ENCODE measurements around the gene NGFR. TPM values are rescaled to one million over a fixed set of nuclear protein-coding genes. Genes with fewer than 3 reads are reported as not detected.

NGFR gene
- total RNA-seq, 1 experiment from 2014 or later: not detected

GRCh38 chr17:49459401-49459984, 35.6 kb upstream of the NGFR start:
- TF ChIP-seq EZH2 (IDR thresholded peaks at IDR 0.05; ENCODE audit: low read length, unreplicated experiment) (no peak), EZH2phosphoT487 (IDR thresholded peaks at IDR 0.05; ENCODE audit: borderline replicate concordance, low read length) (no peak), CTCF (conservative IDR thresholded peaks at IDR 0.05; ENCODE audit: low read depth, low read length) (no peak)
- no peak overlapping the region for H2AFZ ChIP-seq (ENCODE audit: low read length)
- no TSS peak for BruUV-seq (replicated peaks)
- H3K9ac ChIP-seq (ENCODE audit: low read length): no peak overlapping the region
- intact Hi-C loops (cut with micrococcal nuclease): no loop called here
- no peak for DNase-seq
- peaks cover 78% of the 10 kb centered on the region for H3K27me3 ChIP-seq (ENCODE audit: low read length)
- H3K4me2 ChIP-seq (ENCODE audit: low read length): no peak overlapping the region
- no peak overlapping the region for H3K27ac ChIP-seq (ENCODE audit: low read length)
- POLR2A ChIA-PET (ENCODE audit: unreplicated experiment): no interaction called here
- H3F3A ChIP-seq (ENCODE audit: low read length, unreplicated experiment): no peaks in the 10 kb centered on the region
- H3K9me2 ChIP-seq (replicated peaks; ENCODE audit: low read length): no peaks in the 10 kb centered on the region
- CTCF ChIA-PET: no interaction called here
- H3K36me3 ChIP-seq (ENCODE audit: low read depth, low read length): no peaks in the 10 kb centered on the region
- no peak overlapping the region for H3K4me3 ChIP-seq (ENCODE audit: low read length)
- no peaks in the 10 kb centered on the region for H4K20me1 ChIP-seq (ENCODE audit: low read length)
- H3K4me1 ChIP-seq (ENCODE audit: insufficient read depth, low read length): no peaks in the 10 kb centered on the region
- no peaks in the 10 kb centered on the region for H3K9me3 ChIP-seq (ENCODE audit: low read length)
- no peak for ATAC-seq
- H3K79me2 ChIP-seq (ENCODE audit: low read length): no peaks in the 10 kb centered on the region

GRCh38 chr17:49460401-49460800, 34.7 kb upstream of the NGFR start:
- intact Hi-C loops (cut with micrococcal nuclease): no loop called here
- Histone ChIP-seq H4K20me1 (ENCODE audit: low read length) (no peaks in the 10 kb centered on the region), H3K79me2 (ENCODE audit: low read length) (no peaks in the 10 kb centered on the region), H3K4me2 (ENCODE audit: low read length) (no peak overlapping the region), H3K9me3 (ENCODE audit: low read length) (no peaks in the 10 kb centered on the region), H2AFZ (ENCODE audit: low read length) (no peak overlapping the region), H3K4me3 (ENCODE audit: low read length) (no peak overlapping the region), H3K36me3 (ENCODE audit: low read depth, low read length) (no peaks in the 10 kb centered on the region), H3K9ac (ENCODE audit: low read length) (no peak overlapping the region), H3F3A (ENCODE audit: low read length, unreplicated experiment) (no peaks in the 10 kb centered on the region), H3K27ac (ENCODE audit: low read length) (no peak overlapping the region), H3K4me1 (ENCODE audit: insufficient read depth, low read length) (no peaks in the 10 kb centered on the region), H3K27me3 (ENCODE audit: low read length) (peaks cover 83% of the 10 kb centered on the region), H3K9me2 (replicated peaks; ENCODE audit: low read length) (no peaks in the 10 kb centered on the region)
- CTCF ChIA-PET: no interaction called here
- POLR2A ChIA-PET (ENCODE audit: unreplicated experiment): no interaction called here
- DNase-seq: no peak
- no peak for ATAC-seq
- BruUV-seq (replicated peaks): no TSS peak
- TF ChIP-seq CTCF (conservative IDR thresholded peaks at IDR 0.05; ENCODE audit: low read depth, low read length) (no peak), EZH2phosphoT487 (IDR thresholded peaks at IDR 0.05; ENCODE audit: borderline replicate concordance, low read length) (no peak), EZH2 (IDR thresholded peaks at IDR 0.05; ENCODE audit: low read length, unreplicated experiment) (no peak)

- no peaks in the 10 kb centered on the region for H3K36me3 ChIP-seq (ENCODE audit: low read depth, low read length)
- peaks cover 88% of the 10 kb centered on the region for H3K27me3 ChIP-seq (ENCODE audit: low read length)
- no peaks in the 10 kb centered on the region for H4K20me1 ChIP-seq (ENCODE audit: low read length)
- BruUV-seq (replicated peaks): no TSS peak
- H3K27ac ChIP-seq (ENCODE audit: low read length): no peak overlapping the region
- H3K9me2 ChIP-seq (replicated peaks; ENCODE audit: low read length): no peaks in the 10 kb centered on the region
- TF ChIP-seq EZH2 (IDR thresholded peaks at IDR 0.05; ENCODE audit: low read length, unreplicated experiment): no peak
- H3F3A ChIP-seq (ENCODE audit: low read length, unreplicated experiment): no peaks in the 10 kb centered on the region
- ATAC-seq (no peak), DNase-seq (no peak)
- ChIA-PET CTCF (no interaction called here), POLR2A (ENCODE audit: unreplicated experiment) (no interaction called here)
- no peak overlapping the region for H3K4me3 ChIP-seq (ENCODE audit: low read length)
- no peak overlapping the region for H3K9ac ChIP-seq (ENCODE audit: low read length)
- H3K4me2 ChIP-seq (ENCODE audit: low read length): no peak overlapping the region
- no peaks in the 10 kb centered on the region for H3K4me1 ChIP-seq (ENCODE audit: insufficient read depth, low read length)
- intact Hi-C loops (cut with micrococcal nuclease): no loop called here
- no peak overlapping the region for H2AFZ ChIP-seq (ENCODE audit: low read length)
- no peaks in the 10 kb centered on the region for H3K9me3 ChIP-seq (ENCODE audit: low read length)
- H3K79me2 ChIP-seq (ENCODE audit: low read length): no peaks in the 10 kb centered on the region
Observed at GRCh38 chr17:49461580-49461979, 33.5 kb upstream of the NGFR start.
